ENCODE data around the gene DOCK4. TPM values are rescaled to one million over a fixed set of nuclear protein-coding genes. Genes with fewer than 3 reads are reported as not detected.

The DOCK4 gene
- total RNA-seq, 1 donor from 2014 or later = 43.0 TPM

- H3K4me1 Mint-ChIP-seq (ENCODE audit: low read depth) = peaks cover 34% of the 10 kb centered on the region
Observed at GRCh38 chr7:112101201-112101846, 104.9 kb downstream of the DOCK4 start.

GRCh38 chr7:112097524-112097923 lies 108.7 kb downstream of the DOCK4 start:
- Mint-ChIP-seq H3K27me3 (ENCODE audit: low read depth) (no peaks in the 10 kb centered on the region), H3K36me3 (ENCODE audit: low read depth) (peaks cover 2% of the 10 kb centered on the region), H3K4me1 (ENCODE audit: low read depth) (peaks cover 25% of the 10 kb centered on the region), H3K4me3 (ENCODE audit: unreplicated experiment) (no peak overlapping the region), H3K9me3 (ENCODE audit: low read depth) (peaks cover 2% of the 10 kb centered on the region), H3K27ac (ENCODE audit: unreplicated experiment) (no peak overlapping the region)
- no peak for TF ChIP-seq CTCF (IDR thresholded peaks at IDR 0.05)
- no peak for DNase-seq (ENCODE audit: low spot score)

More at GRCh38 chr7:112101201-112101846, 104.9 kb downstream of the DOCK4 start:
- Mint-ChIP-seq H3K27me3 (ENCODE audit: low read depth) (no peaks in the 10 kb centered on the region), H3K4me3 (ENCODE audit: unreplicated experiment) (no peak overlapping the region), H3K36me3 (ENCODE audit: low read depth) (peaks cover 3% of the 10 kb centered on the region), H3K27ac (ENCODE audit: unreplicated experiment) (peak overlapping the region; percentile 17), H3K9me3 (ENCODE audit: low read depth) (no peaks in the 10 kb centered on the region)
- no peak for TF ChIP-seq CTCF (IDR thresholded peaks at IDR 0.05)
- no peak for DNase-seq (ENCODE audit: low spot score)

GRCh38 chr7:112093409-112093808 lies 112.8 kb downstream of the DOCK4 start:
- Mint-ChIP-seq H3K36me3 (ENCODE audit: low read depth) (no peaks in the 10 kb centered on the region), H3K9me3 (ENCODE audit: low read depth) (peaks cover 2% of the 10 kb centered on the region), H3K27me3 (ENCODE audit: low read depth) (no peaks in the 10 kb centered on the region), H3K27ac (ENCODE audit: unreplicated experiment) (no peak overlapping the region), H3K4me1 (ENCODE audit: low read depth) (peaks cover 20% of the 10 kb centered on the region), H3K4me3 (ENCODE audit: unreplicated experiment) (no peak overlapping the region)
- TF ChIP-seq CTCF (IDR thresholded peaks at IDR 0.05) = no peak
- DNase-seq (ENCODE audit: low spot score) = no peak

- Mint-ChIP-seq H3K36me3 (ENCODE audit: low read depth) (no peaks in the 10 kb centered on the region), H3K4me1 (ENCODE audit: low read depth) (peaks cover 24% of the 10 kb centered on the region), H3K9me3 (ENCODE audit: low read depth) (peaks cover 2% of the 10 kb centered on the region), H3K27me3 (ENCODE audit: low read depth) (no peaks in the 10 kb centered on the region), H3K27ac (ENCODE audit: unreplicated experiment) (peak overlapping the region; percentile 30), H3K4me3 (ENCODE audit: unreplicated experiment) (no peak overlapping the region)
- no peak for DNase-seq (ENCODE audit: low spot score)
- TF ChIP-seq CTCF (IDR thresholded peaks at IDR 0.05) = no peak
Observed at GRCh38 chr7:112092709-112093395, 113.3 kb downstream of the DOCK4 start.

GRCh38 chr7:112092306-112092705 lies 113.9 kb downstream of the DOCK4 start:
- Mint-ChIP-seq H3K9me3 (ENCODE audit: low read depth) (peaks cover 2% of the 10 kb centered on the region), H3K27ac (ENCODE audit: unreplicated experiment) (no peak overlapping the region), H3K27me3 (ENCODE audit: low read depth) (no peaks in the 10 kb centered on the region), H3K36me3 (ENCODE audit: low read depth) (no peaks in the 10 kb centered on the region), H3K4me1 (ENCODE audit: low read depth) (peaks cover 30% of the 10 kb centered on the region), H3K4me3 (ENCODE audit: unreplicated experiment) (no peak overlapping the region)
- no peak for DNase-seq (ENCODE audit: low spot score)
- no peak for TF ChIP-seq CTCF (IDR thresholded peaks at IDR 0.05)
